Stomach (tissue), 9 donors: ENCODE results near the gene SLC7A10. TPM values are rescaled to one million over a fixed set of nuclear protein-coding genes. Genes with fewer than 3 reads are reported as not detected.
"Not testable (repeated sequence)": the region's sequence is repeated elsewhere in the genome, so short reads cannot be mapped to it uniquely, and the experiment has no call there.

Source experiments
- DNase-seq, 2 donors: peaks; one replicate each; pipeline versions ENCODE4 v3.0.0 to v3.0.0-alpha.2; 2013 to 2019
- H3K27ac ChIP-seq, 5 donors: fragments of 200-600 bp in 4 of 5; sonication (generic) in 4 of 5; one replicate each; pipeline ENCODE4 v1.5.1; 2013 to 2019; ENCODE audit warnings: mild to moderate bottlenecking in 1 of 5, moderate library complexity in 1 of 5
- H3K27me3 ChIP-seq, 3 donors: fragments of 200-600 bp; sonication (generic); one replicate each; pipeline ENCODE4 v1.5.1; 2017 to 2019; ENCODE audit warnings: mixed run types in 1 of 3
- H3K36me3 ChIP-seq, 4 donors: fragments of 200-600 bp; sonication (generic); 1 replicate in 3 of 4; 2 replicates in 1 of 4; pipeline ENCODE4 v1.5.1; 2016 to 2019
- H3K4me1 ChIP-seq, 4 donors: fragments of 200-600 bp; sonication (generic); one replicate each; pipeline ENCODE4 v1.5.1; 2016 to 2019
- H3K4me3 ChIP-seq, 4 donors: fragments of 200-600 bp; sonication (generic) in 3 of 4; one replicate each; pipeline ENCODE4 v1.5.1; 2016 to 2019; ENCODE audit warnings: mild to moderate bottlenecking in 1 of 4
- H3K9me3 ChIP-seq, 4 donors: fragments of 200-600 bp; sonication (generic); one replicate each; pipeline ENCODE4 v1.5.1; 2016 to 2019
- CTCF ChIP-seq, 7 experiments: fragments of 450-650 bp in 4 of 7; fragments of 200-600 bp in 3 of 7; sonication (generic) in 3 of 7; IDR thresholded peaks; one replicate each; pipeline ENCODE4 v1.5.1; 2016 to 2019; ENCODE audit warnings: antibody characterized with exemption in 7 of 7, control low read depth in 2 of 7, mild to moderate bottlenecking in 1 of 7
- EP300 ChIP-seq: sonication (generic); formaldehyde crosslinking; IDR thresholded peaks from one replicate; pipeline ENCODE4 v1.6.1; 2017; ENCODE audit warnings: antibody characterized with exemption
- POLR2A ChIP-seq, 4 donors: fragments of 450-650 bp; IDR thresholded peaks; one replicate each; pipeline ENCODE4 v1.6.1; 2016; ENCODE audit warnings: antibody characterized with exemption in 4 of 4, control low read depth in 2 of 4, mild to moderate bottlenecking in 1 of 4, moderate library complexity in 1 of 4
- POLR2AphosphoS5 ChIP-seq, 3 donors: sonication (generic); formaldehyde crosslinking; IDR thresholded peaks; one replicate each; pipeline ENCODE4 v1.6.1; 2016; ENCODE audit warnings: antibody characterized with exemption in 3 of 3
- WGBS, 5 donors: extraction: QIAGEN DNeasy Blood & Tissue Kit in 3 of 5; methylation state at CpG; one replicate each; pipeline versions ENCODE4 v1.1.5 to v1.1.7; 2013 to 2018; 5-methylcytosine and 5-hydroxymethylcytosine counted together
- intact Hi-C: fragments of 100-400 bp; cut with DNase I; formaldehyde crosslinking; loops from one replicate; pipeline ENCODE4 v1.15.1; 2023; ENCODE audit warnings: low total_unique reads
- polyA plus RNA-seq, 3 donors: library from polyadenylated mRNA; stranded (reverse); fragments of 200-250 nt; gene quantifications; one replicate each; pipeline ENCODE4 v1.2.3, GENCODE V29; 2013
- total RNA-seq, 5 donors: library from RNA; depleted of rRNA; stranded (reverse); fragments of >200 nt; gene quantifications; one replicate each; pipeline versions ENCODE4 v1.1.0 to v1.2.3, GENCODE V29; 2014 to 2016
- donor health status: healthy with polysubstance abuse.
- donor health status: Bipolar disorder and iron deficiency.
- donor health status: healthy.

Gene SLC7A10
- total and polyA plus RNA-seq, 8 donors, result 0.73 TPM; not detected in 7

GRCh38 chr19:33171222-33171795 lies 54.3 kb downstream of the SLC7A10 start:
- H3K36me3 ChIP-seq, result no peaks in the 10 kb centered on the region
- DNase-seq, result no peak
- TF ChIP-seq CTCF (IDR thresholded peaks at IDR 0.05) (no peak), EP300 (no peak), POLR2AphosphoS5 (IDR thresholded peaks at IDR 0.05) (no peak), POLR2A (IDR thresholded peaks at IDR 0.05) (no peak)
- peaks cover 7 to 28% (median 18%) of the 10 kb centered on the region in 4 donors for H3K4me1 ChIP-seq
- WGBS, 5 donors, result 88 to 100% (median 93%) methylated on average over 1 of the region's 1 CpG
- no peak overlapping the region for H3K4me3 ChIP-seq
- H3K27me3 ChIP-seq, result no peaks in the 10 kb centered on the region
- intact Hi-C loops, result no loop called here
- peaks cover 0 to 11% (median 3%) of the 10 kb centered on the region in 4 donors for H3K9me3 ChIP-seq
- no peak overlapping the region for H3K27ac ChIP-seq

GRCh38 chr19:33168528-33168927 lies 57.1 kb downstream of the SLC7A10 start:
- Histone ChIP-seq H3K4me1 (peaks cover 0 to 7% (median 2%) of the 10 kb centered on the region in 4 donors), H3K27ac (no peak overlapping the region), H3K4me3 (no peak overlapping the region), H3K36me3 (no peaks in the 10 kb centered on the region), H3K9me3 (peaks cover 0 to 11% (median 3%) of the 10 kb centered on the region in 4 donors), H3K27me3 (no peaks in the 10 kb centered on the region)
- 89 to 96% (median 94%) methylated on average over 1 of the region's 1 CpG for WGBS, 5 donors
- TF ChIP-seq POLR2A (IDR thresholded peaks at IDR 0.05) (no peak), POLR2AphosphoS5 (IDR thresholded peaks at IDR 0.05) (no peak), EP300 (no peak), CTCF (IDR thresholded peaks at IDR 0.05) (no peak)
- DNase-seq, result no peak
- intact Hi-C loops, result no loop called here

GRCh38 chr19:33167438-33167837 lies 58.2 kb downstream of the SLC7A10 start:
- no peaks in the 10 kb centered on the region for H3K27me3 ChIP-seq
- H3K36me3 ChIP-seq, result no peaks in the 10 kb centered on the region
- intact Hi-C loops, result no loop called here
- H3K4me3 ChIP-seq, result no peak overlapping the region
- no peak for DNase-seq
- 89 to 100% (median 96%) methylated on average over 1 of the region's 1 CpG for WGBS, 5 donors
- H3K27ac ChIP-seq, result no peak overlapping the region
- no peaks in the 10 kb centered on the region for H3K4me1 ChIP-seq
- TF ChIP-seq POLR2AphosphoS5 (IDR thresholded peaks at IDR 0.05), result no peak
- TF ChIP-seq POLR2A (IDR thresholded peaks at IDR 0.05), result no peak
- no peak for TF ChIP-seq CTCF (IDR thresholded peaks at IDR 0.05)
- no peak for TF ChIP-seq EP300
- H3K9me3 ChIP-seq, result peaks cover 0 to 11% (median 3%) of the 10 kb centered on the region in 4 donors

GRCh38 chr19:33166037-33166436 lies 59.6 kb downstream of the SLC7A10 start:
- H3K9me3 ChIP-seq, result peaks cover 0 to 11% (median 3%) of the 10 kb centered on the region in 4 donors
- H3K4me3 ChIP-seq, H3K27me3 ChIP-seq, H3K27ac ChIP-seq, DNase-seq, H3K4me1 ChIP-seq, intact Hi-C loops, H3K36me3 ChIP-seq: not testable (repeated sequence)
- 65 to 73% (median 70%) methylated on average over 6 of the region's 6 CpGs for WGBS, 5 donors

GRCh38 chr19:33163481-33163880 lies 62.2 kb downstream of the SLC7A10 start:
- no peak overlapping the region for H3K4me3 ChIP-seq
- TF ChIP-seq POLR2A (IDR thresholded peaks at IDR 0.05) (no peak), EP300 (no peak)
- H3K36me3 ChIP-seq, result no peaks in the 10 kb centered on the region
- H3K4me1 ChIP-seq, result no peaks in the 10 kb centered on the region
- no peak for DNase-seq
- WGBS, 5 donors, result 84 to 94% (median 92%) methylated on average over 6 of the region's 6 CpGs
- no peaks in the 10 kb centered on the region for H3K27me3 ChIP-seq
- no peak overlapping the region for H3K27ac ChIP-seq
- peaks cover 0 to 11% (median 3%) of the 10 kb centered on the region in 4 donors for H3K9me3 ChIP-seq
- intact Hi-C loops, result no loop called here
